NT2/D1 (cell line): ENCODE measurements around the gene LMCD1.

Experiments used
- DNase-seq: peaks from one replicate; pipeline ENCODE4 v3.0.0-alpha.2; 2011; ENCODE audit warnings: low read depth, low spot score
- H3K27me3 ChIP-seq: 2 replicates; pipeline ENCODE4 v1.6.0; 2011; ENCODE audit warnings: mild to moderate bottlenecking; ENCODE audit not compliant: insufficient read length, insufficient read depth
- H3K36me3 ChIP-seq: 2 replicates; pipeline ENCODE4 v1.6.1; 2011; ENCODE audit warnings: mild to moderate bottlenecking, low read length, mixed read lengths; ENCODE audit not compliant: insufficient read depth, insufficient read length
- H3K4me1 ChIP-seq: 2 replicates; pipeline ENCODE4 v1.5.1; 2011; ENCODE audit not compliant: insufficient read depth, insufficient read length
- H3K4me3 ChIP-seq: 2 replicates; pipeline ENCODE4 v1.5.1; 2011; ENCODE audit warnings: low read depth; ENCODE audit not compliant: insufficient read length
- H3K9ac ChIP-seq: 2 replicates; pipeline ENCODE4 v1.6.0; 2011; ENCODE audit warnings: low read depth; ENCODE audit not compliant: insufficient read length
- H3K9me3 ChIP-seq: 2 replicates; pipeline ENCODE4 v1.5.1; 2011; ENCODE audit warnings: mild to moderate bottlenecking, low read length; ENCODE audit not compliant: insufficient read depth
- SUZ12 ChIP-seq: IDR thresholded peaks from 2 replicates; pipeline ENCODE4 v1.6.1; 2011; ENCODE audit not compliant: insufficient read length, insufficient read depth; ENCODE audit errors: extremely low read depth
- YY1 ChIP-seq: IDR thresholded peaks from 2 replicates; pipeline ENCODE4 v1.6.1; 2011; ENCODE audit not compliant: insufficient read length, insufficient read depth
- ZNF274 ChIP-seq: IDR thresholded peaks from 2 replicates; pipeline ENCODE4 v1.6.1; 2011; ENCODE audit warnings: mild to moderate bottlenecking, low read depth, low read length

Gene LMCD1

GRCh38 chr3:8529738-8530525 lies 28.3 kb downstream of the LMCD1 start:
- DNase-seq = peak; percentile 18
- Histone ChIP-seq H3K27me3 (no peaks in the 10 kb centered on the region), H3K36me3 (peaks cover 15% of the 10 kb centered on the region), H3K9me3 (no peaks in the 10 kb centered on the region), H3K4me1 (peaks cover 12% of the 10 kb centered on the region), H3K9ac (no peak overlapping the region), H3K4me3 (no peak overlapping the region)
- TF ChIP-seq ZNF274 (no peak), YY1 (no peak), SUZ12 (no peak)

DNA sequence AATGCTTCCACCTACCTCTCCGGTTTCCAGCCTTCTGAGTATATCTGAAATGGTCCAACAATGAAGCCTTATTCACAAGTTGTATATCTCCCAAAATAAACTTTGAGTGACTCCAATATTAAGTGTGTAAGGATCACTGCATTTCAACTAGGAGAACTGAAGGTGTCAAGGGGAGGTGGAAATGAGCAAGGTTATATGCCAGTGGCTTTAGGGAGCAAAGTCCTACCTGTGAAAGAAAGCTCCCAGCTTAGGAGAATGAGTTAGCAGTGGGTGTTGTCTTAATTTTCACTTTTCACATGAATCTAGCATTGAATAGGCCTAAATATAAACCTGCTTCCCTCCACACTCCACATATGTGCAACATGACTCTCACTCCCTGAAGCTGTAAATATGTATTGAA lies 29.0 kb downstream of the LMCD1 start:
- H3K4me1 ChIP-seq = peaks cover 13% of the 10 kb centered on the region
- peaks cover 17% of the 10 kb centered on the region for H3K36me3 ChIP-seq
- DNase-seq = no peak
- TF ChIP-seq SUZ12 (no peak), YY1 (no peak), ZNF274 (no peak)
- no peaks in the 10 kb centered on the region for H3K27me3 ChIP-seq
- H3K9ac ChIP-seq = no peak overlapping the region
- no peak overlapping the region for H3K4me3 ChIP-seq
- no peaks in the 10 kb centered on the region for H3K9me3 ChIP-seq

GRCh38 chr3:8532251-8532871 lies 30.7 kb downstream of the LMCD1 start:
- no peak overlapping the region for H3K4me3 ChIP-seq
- DNase-seq = no peak
- no peak overlapping the region for H3K9ac ChIP-seq
- H3K4me1 ChIP-seq = peaks cover 20% of the 10 kb centered on the region
- no peaks in the 10 kb centered on the region for H3K9me3 ChIP-seq
- peaks cover 29% of the 10 kb centered on the region for H3K36me3 ChIP-seq
- no peak for TF ChIP-seq YY1
- TF ChIP-seq ZNF274 = no peak
- TF ChIP-seq SUZ12 = no peak
- no peaks in the 10 kb centered on the region for H3K27me3 ChIP-seq

GRCh38 chr3:8536096-8537056 lies 34.8 kb downstream of the LMCD1 start:
- Histone ChIP-seq H3K9me3 (no peaks in the 10 kb centered on the region), H3K9ac (no peak overlapping the region), H3K4me3 (no peak overlapping the region), H3K27me3 (no peaks in the 10 kb centered on the region), H3K4me1 (peaks cover 7% of the 10 kb centered on the region), H3K36me3 (peaks cover 53% of the 10 kb centered on the region)
- DNase-seq = no peak
- TF ChIP-seq YY1 (no peak), ZNF274 (no peak), SUZ12 (no peak)

DNA sequence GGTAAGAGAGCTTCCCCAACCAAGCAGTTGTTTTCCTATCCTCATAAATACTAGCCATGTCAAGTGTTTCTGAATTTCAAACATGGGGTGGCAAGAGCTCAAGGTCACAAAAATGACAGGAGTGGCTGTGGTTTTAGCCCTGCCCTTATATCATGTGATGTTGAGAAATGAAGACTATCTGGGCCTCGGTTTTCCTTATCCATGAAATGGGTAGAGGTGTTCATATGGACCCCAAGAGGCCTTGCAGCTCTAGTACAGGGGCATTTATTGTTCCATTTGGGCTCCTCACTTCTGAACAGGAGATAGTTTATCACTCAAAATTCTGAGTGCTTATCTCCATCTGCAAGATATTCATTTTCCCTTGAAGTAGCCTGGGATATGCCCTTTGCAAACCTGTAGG lies 35.8 kb downstream of the LMCD1 start:
- H3K4me1 ChIP-seq = peaks cover 7% of the 10 kb centered on the region
- H3K27me3 ChIP-seq = no peaks in the 10 kb centered on the region
- no peaks in the 10 kb centered on the region for H3K9me3 ChIP-seq
- no peak overlapping the region for H3K4me3 ChIP-seq
- TF ChIP-seq YY1 = no peak
- TF ChIP-seq SUZ12 = no peak
- TF ChIP-seq ZNF274 = no peak
- no peak overlapping the region for H3K9ac ChIP-seq
- peaks cover 59% of the 10 kb centered on the region for H3K36me3 ChIP-seq
- DNase-seq = no peak

- H3K4me1 ChIP-seq = peaks cover 7% of the 10 kb centered on the region
- no peak for TF ChIP-seq YY1
- TF ChIP-seq SUZ12 = no peak
- TF ChIP-seq ZNF274 = no peak
- DNase-seq = no peak
- no peaks in the 10 kb centered on the region for H3K27me3 ChIP-seq
- no peak overlapping the region for H3K9ac ChIP-seq
- no peaks in the 10 kb centered on the region for H3K9me3 ChIP-seq
- H3K36me3 ChIP-seq = peaks cover 59% of the 10 kb centered on the region
- no peak overlapping the region for H3K4me3 ChIP-seq
Measured at GRCh38 chr3:8538223-8538622, 36.6 kb downstream of the LMCD1 start.
